Stimulated activated CD4-positive, alpha-beta T cell treated with anti-CD3 and anti-CD28 coated beads, Interleukin-15, amount 100 ng/mL, for 24 hours (primary cell): ENCODE results near the gene CD81.
"Not testable (repeated sequence)": the region's sequence is repeated elsewhere in the genome, so short reads cannot be mapped to it uniquely, and the experiment has no call there.

Source experiments
- DNase-seq: peaks from one replicate; pipeline ENCODE4 v3.0.0-alpha.2; 2020

CD81 gene

GRCh38 chr11:2357651-2358050, 19.5 kb upstream of the CD81 start:
- DNase-seq = not testable (repeated sequence)

DNA sequence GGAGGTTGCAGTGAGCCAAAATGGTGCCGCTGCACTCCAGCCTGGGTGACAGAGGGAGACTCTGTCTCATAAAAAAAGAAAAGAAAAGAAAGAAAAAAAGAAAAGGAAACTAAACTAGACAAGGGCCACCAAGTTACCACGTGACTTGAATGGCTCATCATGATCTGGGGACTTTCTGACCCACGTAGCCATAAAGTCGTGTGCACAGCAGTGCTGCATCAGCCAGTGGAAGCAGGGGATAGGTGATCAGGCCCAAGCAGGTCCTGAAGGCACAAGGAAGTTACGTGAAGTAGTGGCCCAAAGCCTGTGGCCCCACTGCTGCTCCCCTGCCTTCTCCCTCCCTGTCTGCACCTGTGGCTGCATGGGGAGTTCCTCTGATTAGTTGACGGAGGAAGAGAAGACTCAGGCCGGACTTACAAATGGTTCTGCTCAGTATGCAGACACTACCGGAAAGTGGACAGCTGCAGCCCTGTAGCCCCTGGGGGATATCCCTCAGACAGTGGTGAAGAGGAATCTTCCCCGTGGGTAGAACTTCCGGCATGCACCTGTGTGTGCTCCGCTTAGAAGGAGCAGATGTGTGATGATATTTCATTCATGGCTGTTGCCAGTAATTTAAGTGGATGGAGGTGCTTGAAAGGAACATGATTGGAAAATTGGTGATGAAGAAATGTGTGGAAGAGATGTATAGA, 18.2 kb upstream of the CD81 start:
- no peak for DNase-seq

- DNase-seq = no peak
Measured at GRCh38 chr11:2359557-2359956, 17.6 kb upstream of the CD81 start.

GRCh38 chr11:2360081-2360642, 16.9 kb upstream of the CD81 start:
- no peak for DNase-seq

DNA sequence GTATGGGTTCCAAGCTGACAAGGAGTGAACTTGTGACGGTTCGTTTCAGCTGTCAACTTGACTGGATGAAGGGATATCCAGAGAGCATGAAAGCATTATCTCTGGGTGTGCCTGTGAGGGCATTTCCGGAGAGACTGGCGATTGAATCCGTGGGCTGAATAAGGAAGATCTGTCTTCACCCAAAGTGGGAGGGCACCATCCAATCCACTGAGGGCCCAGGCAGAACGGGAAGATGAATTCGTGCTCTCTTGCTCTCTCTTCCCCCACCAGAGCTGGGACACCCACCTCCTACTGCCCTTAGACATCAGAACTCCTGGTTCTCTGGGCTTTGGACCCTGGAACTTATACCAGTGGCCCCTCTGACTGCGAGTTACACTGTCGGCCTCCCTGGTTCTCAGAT, 15.5 kb upstream of the CD81 start:
- DNase-seq = no peak

DNA sequence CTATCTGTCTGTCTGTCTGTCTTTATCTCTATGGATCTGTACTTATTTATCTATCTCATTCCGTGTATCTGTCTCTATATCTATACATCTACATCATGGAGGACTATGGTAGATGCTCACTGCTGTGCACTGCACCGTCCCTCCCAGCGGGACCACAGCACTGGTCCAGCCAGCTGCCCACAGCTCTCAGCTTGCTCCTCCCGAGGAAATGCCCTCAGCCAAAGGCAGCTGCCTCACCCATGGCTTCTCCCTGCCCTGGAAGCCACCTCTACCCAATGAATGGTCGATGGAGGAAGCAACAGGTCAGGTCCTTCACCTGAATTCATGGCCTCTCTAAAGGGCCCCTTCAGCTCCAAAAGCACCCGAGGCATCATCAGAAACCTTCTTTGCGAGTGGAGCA, 14.7 kb upstream of the CD81 start:
- no peak for DNase-seq

DNA sequence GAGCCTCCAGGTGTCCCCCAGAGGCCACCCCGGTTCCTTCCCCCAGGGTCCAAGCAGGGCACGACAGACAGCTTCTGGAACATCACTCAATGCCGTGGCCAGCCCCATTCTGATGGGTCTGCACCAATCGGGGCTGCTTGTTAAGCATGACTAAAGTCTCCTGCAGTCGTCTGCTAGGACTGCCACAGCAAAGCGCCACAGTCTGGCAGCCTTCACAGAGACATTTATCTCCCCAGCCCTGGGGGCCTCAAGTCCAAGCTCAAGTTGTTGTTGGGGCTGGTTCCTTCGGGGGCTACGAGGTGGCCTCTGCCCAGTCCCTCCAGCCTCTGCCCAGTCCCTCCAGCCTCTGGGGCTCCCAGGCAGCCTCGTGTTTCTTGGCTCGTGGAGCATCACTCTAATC, 14.0 kb upstream of the CD81 start:
- no peak for DNase-seq

DNA sequence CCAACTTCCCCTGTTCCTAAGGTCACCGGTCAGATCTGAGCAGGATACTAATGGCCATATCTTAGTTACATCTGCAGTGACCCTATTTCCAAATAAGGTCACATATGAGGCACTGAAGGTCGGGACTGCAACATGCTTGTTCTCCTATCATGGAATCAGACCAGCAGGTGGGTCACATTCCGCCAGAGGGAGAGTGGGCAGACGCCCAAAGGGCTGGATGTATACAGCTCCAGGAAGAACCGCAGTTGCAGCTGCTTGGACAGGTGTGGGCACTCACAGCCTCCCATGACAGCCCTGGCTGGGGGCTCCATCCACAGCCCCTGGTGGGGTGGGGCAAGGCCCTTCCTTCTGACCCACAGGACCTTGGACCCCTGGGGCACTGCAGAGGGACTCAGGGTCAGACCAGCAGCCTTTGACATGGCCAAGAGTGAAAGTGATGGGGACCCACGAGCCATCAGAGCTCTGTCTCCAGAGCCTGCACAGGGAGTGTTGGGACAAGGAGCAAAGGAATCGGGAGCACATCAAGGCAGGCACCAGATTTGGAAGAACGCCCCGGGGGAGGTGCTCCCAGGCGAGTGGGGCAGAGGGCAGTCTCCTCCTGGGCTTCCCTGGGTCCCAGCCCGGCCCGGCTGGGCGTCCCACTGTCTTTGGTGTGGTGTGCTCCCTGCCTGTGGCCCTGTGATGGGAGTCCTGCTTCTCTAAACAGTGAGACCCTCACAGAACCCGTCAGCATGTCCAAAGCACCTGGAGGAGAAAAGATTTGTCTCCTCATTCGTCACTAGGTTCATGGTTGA, 13.3 kb upstream of the CD81 start:
- no peak for DNase-seq

DNA sequence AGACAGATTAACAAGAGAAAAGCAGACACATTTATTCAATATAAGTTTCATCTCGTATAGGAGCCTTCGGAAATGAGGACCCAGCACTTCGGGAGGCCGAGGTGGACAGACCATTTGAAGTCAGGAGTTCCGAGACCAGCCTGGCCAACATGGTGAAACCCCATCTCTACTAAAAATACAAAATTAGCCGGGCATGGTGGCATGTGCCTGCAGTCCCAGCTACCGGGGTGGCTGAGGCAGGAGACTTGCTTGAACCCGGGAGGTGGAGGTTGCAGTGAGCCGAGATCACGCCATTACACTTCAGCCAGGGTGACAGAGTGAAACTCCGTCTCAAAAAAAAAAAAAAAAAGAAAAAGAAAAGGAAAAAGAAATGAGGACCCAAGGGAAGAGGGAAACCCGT, 12.7 kb upstream of the CD81 start:
- not testable (repeated sequence) for DNase-seq

DNA sequence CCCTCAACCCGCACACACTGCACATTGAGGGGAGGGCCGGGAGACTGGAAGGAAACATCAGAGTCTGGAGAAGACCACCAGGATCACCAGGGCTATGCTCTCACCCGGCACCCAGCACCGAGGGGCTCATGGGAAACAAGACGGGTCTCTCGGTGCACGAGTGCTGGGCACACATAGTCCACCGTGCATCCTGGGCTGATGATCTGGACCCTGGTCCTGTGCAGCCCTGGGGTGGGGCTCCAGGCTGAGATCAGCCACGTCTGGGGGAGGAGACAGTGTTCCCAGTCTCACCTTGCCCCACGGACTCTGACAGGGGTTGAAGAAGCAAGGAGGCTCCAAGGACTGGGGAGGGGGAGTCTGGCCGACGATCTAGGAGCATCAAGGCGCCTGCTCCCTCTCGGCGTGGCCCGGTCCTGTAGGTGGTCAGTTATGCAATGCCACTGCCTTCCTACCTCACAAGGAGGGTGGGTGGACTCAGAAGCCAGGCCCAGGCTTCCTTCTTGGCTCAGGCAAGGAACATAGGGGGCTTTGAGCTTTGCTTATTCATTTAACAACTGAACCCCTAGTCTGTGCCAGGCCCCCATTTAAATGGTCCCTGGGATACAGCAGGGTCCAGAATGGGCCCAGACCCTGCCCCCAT, 11.4 kb upstream of the CD81 start:
- DNase-seq = no peak

DNA sequence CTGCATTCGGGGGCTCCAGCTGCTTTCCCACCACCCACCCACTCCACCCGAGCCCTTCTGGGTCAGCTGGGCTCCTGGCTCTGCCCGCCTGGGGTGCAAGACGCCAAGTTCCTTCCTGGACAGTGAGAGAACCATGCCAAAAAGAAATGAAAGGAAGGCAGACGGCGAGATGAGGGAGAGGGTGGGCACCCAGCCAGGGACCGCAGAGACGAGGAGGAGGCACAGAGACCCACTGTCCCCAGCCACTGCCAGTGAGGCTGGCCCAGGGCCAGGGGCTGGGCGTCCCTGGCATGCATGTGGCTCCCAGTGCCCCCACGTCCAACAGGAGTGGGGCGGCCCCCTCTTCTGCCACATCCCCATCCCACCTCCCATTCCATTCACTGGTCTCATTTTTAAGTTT, 10.8 kb upstream of the CD81 start:
- DNase-seq = no peak

- no peak for DNase-seq
Measured at GRCh38 chr11:2366733-2367132, 10.4 kb upstream of the CD81 start.

GRCh38 chr11:2367266-2368160, 9.6 kb upstream of the CD81 start:
- no peak for DNase-seq

- no peak for DNase-seq
Measured at GRCh38 chr11:2368178-2368850, 8.8 kb upstream of the CD81 start.

- DNase-seq = no peak
Measured at GRCh38 chr11:2368851-2369180, 8.3 kb upstream of the CD81 start.

DNA sequence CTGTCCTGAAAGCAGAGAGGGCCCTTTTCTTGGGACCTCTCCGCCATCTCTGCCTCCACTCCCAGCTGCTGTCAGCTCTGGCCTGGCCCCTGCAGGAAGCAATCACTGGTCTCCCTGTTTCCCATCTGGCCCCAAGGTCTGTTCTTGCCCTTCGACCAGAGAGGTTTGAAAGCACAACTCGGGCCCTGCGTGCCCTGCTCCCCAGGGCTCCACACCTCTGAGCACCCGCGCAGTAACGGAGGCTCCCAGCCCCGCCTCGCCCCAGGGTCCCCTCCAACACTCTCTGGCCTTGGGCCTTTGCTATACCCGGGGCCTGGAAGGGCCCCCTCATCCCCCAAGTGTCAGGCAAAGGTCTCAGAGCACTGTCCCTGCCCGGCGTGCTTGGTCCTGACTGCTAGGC, 7.8 kb upstream of the CD81 start:
- DNase-seq = no peak

DNA sequence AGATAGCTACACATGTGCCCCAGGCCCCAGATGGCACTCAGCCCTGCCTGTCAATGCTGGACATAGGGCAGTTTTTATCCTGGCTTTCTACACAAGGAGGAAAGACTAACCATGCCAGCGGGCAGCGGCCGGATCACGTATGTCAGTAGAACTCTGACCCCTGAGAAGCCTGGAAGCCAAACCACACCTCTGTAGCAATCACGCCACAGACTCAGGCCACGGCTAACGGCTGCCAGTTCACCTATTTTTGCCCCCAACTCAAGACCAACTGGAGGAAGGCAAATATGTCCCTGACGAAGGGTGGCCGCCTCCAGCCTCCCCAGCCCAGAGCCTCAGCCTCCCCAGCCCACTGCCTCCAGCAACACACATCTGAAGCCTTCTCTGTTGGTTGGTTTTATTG, 7.2 kb upstream of the CD81 start:
- no peak for DNase-seq

- no peak for DNase-seq
Measured at GRCh38 chr11:2374456-2375201, 2.5 kb upstream of the CD81 start.

- no peak for DNase-seq
Measured at GRCh38 chr11:2375341-2375853, 1.7 kb upstream of the CD81 start.

DNA sequence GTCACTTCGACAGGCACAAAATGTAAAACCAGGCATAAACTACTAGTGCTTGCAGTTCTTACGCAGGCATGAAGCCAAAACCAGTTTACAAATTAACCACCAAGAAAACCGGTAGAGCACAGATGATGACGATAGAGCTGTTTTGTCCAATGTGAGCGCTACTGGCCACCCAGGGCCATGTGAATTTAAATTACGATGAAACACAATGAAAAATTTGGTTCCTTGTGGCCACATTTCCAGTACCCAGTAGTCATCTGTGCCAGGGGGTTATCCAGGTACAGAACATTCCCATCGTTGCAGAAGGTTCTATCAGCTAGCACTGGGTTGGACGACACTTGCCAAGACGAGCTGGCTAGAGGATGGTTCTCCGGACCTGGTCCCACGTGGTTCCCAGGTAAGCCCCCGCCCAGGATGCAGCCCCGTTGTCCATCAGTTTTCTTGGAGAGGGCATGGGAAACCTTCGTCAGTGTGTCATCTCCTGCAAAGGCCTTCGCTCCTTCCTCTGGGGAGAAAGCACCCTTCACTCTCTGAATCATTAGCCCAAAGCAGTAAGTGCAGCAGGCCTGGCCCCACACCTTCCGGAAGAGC, 1.1 kb upstream of the CD81 start:
- DNase-seq = no peak
